HG03175 (cell line): ENCODE measurements around the gene INCENP.
"Not testable (repeated sequence)": the region's sequence is repeated elsewhere in the genome, so short reads cannot be mapped to it uniquely, and the experiment has no call there.

Source experiments
- ATAC-seq: cut with Tn5 transposase; IDR thresholded peaks from one replicate; pipeline ENCODE4 v1.9.1; 2021; ENCODE audit warnings: mild to moderate bottlenecking, moderate library complexity; ENCODE audit not compliant: unreplicated experiment

The INCENP gene

DNA sequence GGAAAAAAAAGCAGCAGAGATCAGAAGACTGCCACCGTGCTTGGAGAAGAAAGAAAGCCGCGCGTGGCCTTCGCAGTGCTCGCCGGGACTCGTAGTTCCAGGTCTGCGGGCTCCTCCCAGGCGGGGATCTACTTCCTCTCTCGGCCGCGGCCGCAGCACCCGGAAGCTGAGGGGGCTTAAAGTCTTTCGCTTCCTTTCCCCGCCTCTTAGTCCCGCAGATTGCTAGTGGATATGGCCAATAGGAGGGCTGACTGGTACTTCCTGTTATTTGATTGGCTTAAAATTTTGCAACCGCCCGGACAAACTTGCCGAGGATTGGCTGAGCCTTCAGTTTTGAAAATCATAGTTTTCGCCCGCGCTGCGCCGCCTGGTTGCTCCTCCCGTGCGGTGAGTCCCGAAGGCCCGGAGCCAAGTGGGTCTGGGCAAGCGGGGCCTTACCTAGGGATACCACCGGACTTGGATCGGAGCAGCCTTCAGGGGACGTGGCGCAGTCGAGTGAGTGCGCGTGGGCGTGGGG lies at the start of gene INCENP:
INCENP (plus strand) TSS at position 343 of the 517 bp plus-strand sequence. CDS start 4,151 bp downstream, outside the sequence.
- ATAC-seq, result peak; percentile 91

DNA sequence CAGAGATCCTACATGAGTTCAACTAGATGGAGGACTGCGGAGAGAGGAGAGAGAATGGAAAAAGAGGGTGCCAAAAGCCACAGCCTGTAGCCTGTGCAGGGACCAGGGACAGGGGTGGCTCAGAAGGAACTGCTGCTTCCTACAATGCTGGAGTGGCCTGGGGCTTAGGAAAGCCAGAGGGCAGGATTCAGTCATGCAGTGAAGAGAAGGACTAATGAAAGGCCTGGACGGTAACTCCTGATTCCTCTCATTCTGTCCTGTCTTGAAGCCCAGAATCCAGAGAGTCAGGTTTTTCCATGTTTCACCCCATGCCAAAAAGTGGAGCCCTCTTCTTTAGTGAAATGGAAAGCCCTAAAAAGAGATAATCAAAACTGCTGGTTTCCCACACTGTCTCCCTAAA lies 48.4 kb upstream of the INCENP start:
- ATAC-seq, result no peak

DNA sequence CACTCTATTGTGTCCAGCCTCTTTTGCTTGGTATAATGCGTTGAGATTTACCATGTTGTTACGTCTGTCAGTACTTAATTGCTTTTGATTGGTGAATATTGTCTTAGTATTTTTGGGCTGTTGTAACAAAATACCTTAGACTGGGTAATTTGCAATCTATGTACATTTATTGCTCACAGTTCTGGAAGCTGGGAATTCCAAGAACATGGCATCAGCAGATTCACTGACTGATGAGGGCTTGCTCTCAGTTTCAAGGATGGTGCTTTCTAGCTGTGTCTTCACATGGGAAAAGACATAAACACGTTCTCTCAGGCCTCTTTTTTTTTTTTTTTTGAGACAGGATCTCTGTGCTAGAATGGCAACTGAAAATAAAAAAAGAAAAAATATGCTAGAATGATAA lies 46.7 kb upstream of the INCENP start:
- no peak for ATAC-seq

DNA sequence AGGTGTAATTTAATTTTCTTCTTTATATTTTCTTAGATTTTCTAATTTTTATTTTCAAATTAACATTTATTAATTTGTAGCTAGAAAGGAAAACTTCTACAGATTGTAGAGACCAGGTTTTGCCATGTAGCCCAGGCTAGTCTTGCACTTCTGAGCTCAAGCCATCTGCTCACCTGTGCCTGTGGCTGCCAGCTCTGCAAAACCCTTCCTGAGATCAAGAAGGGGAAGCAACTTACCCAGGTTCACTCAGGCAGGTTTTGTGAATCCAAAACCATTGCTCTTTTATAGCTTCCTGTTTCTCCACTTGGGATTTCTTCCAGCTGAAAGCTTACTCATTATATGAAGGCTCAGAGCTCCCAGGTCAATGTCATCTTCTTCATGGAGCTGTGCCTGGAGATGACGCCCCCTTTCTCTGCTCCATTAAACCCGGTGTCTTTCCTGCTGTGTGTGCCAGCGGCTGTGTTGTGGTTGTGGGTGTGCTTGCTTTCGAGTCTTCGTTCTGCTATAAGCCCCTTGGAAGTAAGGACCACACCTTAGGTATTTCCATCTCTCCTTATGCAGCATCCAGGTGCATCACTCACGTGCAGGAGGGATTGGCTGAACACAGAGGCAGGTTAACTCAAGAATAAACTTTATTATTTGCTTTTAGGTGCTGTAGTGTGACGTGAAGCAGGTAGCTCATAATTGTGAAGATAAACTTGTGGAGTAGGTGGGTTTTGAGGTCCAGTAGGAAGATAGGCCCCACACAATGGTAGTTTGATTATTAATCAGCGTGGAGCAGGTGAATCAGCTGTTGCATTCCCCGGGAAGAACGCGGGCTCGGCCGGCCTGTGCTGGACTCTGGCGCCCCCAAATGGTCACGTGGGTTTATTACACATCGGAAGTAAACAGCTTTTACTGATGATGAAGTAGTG lies 42.2 kb upstream of the INCENP start:
- no peak for ATAC-seq

DNA sequence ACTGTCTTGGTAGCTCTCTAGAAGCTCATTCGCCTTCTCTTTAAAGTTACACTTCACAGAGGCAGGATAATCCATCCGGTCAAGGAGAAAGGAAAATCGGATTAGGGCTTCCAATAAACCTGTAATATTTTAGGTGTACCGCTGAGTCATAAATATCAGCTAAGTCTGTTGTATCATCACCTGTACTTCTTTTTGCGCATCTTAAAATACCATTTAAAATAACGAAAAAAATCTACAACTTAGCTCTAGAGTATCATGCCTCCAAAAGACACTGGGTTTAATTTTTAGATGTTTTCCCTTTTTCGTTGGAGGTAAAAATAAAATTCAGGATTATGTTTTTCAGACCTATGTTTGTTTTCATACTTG lies 41.5 kb upstream of the INCENP start:
- ATAC-seq, result no peak

DNA sequence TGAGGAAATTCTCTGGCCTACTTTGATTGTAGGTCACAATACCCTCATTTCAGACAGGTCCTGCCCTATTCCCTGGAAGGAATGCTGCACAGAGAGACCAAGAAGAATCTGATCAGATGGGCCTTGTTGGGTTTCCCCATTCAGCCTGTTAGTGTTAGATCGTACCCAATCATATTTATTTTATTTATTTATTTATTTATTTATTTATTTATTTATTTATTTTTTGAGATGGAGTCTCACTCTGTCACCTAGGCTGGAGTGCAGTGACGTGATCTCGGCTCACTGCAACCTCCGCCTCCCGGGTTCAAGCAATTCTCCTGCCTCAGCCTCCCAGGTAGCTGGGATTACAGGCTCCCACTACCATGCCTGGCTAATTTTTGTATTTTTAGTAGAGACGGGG lies 39.0 kb upstream of the INCENP start:
- not testable (repeated sequence) for ATAC-seq

DNA sequence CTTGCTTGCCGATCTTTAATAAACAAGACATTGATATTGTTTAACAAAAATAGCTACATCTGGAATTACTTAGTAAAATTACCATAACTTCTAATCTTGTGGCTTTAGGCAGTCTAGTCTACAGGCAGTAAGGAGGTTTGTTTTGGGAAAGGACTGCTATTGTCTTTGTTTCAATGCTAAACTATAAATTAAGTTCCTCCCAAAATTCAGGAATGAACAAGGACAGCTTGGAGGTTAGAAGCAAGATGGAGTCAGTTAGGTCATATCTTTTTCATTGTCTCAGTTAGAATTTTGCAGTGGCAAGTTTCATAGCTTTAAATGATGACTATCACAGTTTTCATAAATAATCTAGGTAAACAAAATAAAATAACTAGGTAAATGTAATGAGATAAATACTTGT lies 36.1 kb upstream of the INCENP start:
- no peak for ATAC-seq

DNA sequence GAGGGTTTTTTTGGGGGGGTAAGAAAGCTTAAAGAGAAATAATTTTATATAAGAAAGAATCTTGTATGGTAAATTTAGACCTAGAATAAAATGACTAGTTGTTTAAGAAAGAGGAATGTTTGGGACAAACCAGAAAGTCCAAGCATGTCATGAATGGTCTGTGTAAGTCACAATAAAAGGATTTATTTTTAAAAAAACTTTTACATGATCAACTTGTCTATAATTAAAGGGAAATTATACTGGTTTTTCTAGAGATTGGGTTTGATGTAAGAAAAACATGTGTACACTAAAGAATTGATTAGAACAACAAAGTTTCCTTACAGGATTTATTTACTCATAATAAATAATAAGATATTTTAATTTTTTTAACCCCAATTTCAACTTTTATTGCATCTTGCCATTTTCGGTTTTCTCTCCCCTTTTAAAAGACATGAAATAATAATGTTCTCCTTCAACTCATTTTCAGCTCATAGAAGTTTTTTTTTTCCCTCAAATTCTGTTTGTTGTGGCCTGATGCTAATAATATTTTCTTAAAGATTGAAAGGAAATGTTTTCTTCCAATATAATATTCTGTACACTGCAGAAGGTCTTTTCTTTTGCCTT lies 35.4 kb upstream of the INCENP start:
- ATAC-seq, result no peak

DNA sequence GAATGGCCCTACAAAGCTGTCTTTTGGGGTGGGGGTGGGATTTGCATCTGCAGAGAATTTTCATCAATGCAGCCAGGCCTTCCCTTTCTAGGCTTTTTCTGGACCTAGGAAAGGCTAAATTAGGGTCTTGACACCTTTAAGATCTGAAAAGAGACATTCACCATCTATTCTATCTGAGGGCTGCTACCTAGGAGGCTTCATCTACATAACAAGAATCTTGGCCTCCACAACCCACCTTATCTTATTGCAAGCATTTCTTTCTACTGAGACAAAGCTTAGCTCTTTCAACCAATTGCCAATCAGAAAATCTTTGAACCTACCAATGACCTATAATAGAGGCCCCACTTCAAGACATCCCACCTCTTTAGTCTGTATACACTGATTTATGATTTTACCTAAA lies 20.7 kb upstream of the INCENP start:
- ATAC-seq, result no peak

DNA sequence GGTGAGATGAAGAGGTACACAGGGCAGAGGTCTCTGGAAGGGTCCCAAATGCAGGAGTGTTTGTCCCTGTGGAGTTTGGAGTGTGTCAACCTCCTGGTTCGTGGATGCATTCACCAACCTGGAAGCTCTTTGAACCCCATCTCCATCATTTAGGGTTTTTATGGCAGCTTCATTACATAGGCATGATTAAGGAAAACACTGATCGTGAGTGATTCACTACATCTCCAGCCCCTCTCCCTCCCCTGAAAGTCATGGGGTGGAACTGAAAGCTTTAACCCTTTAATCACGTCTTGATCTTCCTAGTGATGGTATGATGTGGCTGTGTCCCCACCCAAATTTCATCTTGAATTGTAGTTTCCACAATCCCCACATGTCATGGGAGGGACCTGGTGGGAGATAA lies 19.8 kb upstream of the INCENP start:
- ATAC-seq, result no peak

DNA sequence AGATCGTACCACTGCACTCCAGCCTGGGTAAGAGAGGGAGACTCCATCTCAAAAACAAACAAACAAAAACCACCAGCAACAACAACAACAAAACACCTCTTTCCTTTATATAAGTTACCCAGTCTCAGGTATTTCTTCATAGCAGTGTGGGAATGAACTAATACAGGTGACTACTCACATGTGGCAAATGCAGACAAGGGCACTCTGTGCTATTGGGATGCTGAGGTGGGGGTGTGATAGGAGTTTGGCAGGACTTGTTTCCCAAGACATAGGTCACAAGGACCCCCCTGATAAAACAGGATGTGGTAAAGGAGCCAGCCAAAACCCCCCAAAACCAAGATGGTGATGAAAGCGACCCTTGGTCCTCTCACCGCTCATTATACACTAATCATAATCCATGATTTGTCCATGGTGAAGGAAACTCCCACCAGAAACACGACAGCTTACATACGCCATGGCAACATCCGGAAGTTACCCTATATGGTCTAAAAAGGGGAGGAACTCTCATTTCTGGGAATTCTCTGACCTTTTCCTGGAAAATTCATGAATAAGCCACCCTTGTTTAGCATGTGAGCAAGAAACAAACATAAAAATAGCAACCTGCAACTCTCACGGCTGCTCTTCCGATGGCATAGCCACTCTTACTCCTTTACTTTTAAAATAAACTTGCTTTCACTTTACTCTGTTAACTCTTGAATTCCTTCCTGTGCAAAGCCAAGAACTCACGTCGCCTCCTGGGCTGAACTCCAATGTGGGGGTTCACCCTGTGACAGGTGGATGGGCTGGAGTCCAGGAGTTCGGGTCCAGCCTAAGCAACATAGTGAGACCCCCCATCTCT lies 18.8 kb upstream of the INCENP start:
- ATAC-seq, result no peak

DNA sequence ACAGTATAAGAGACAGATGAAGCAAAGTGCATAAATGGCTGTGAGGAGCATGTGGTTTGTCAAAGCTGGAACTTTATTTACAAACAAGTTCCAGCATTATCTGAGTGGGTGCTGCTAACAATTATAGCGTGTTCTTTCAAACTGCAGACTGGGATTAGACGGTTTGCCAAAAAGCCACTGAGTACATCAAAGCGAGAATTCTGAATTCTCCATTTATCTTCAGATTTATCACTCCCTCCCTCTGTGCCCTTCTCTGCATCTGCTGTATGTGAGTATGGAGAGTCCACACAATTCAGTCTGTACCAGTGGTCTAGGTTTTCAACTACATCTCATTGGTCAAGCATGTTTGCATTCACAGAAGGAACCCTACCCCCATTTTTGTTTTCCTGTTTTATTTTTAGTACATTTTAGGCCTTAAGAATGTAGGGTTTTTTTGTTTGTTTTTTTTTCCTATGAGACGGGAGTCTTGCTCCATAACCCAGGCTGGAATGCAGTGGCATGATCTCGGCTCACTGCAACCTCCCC lies 18.1 kb upstream of the INCENP start:
- no peak for ATAC-seq

DNA sequence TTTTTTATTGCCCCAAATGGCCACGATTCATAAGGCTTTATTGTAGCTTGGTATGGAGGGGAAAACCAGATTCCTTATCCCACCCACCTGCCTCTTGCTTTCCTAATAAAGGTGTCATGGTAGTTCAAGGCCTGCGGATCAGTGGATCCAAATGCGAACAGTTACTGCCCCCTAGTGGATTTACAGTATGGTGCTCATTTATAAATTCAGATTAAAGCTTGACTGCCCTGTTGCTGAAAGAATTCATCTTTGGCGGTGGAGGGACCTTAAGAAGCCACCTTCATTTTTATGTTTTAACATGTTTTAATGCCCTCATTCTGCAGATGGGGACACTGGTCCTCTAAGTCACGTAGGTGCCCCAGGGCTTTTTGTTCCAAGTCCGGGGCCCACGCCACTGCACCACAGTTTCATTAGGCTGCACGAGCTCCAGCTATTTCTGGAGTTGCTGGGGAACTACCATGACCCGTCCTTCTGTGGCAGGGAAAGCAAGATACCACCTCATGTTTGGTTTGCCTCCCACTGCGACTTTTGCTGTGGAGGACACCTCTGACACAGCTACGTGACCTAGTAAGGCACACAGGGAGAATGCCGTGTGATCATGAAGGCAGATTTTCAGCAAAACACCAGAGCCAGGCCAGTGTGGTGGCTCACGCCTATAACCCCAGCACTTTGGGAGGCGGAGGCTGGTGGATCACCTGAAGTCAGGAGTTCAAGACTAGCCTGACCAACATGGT lies 15.6 kb upstream of the INCENP start:
- ATAC-seq, result no peak

DNA sequence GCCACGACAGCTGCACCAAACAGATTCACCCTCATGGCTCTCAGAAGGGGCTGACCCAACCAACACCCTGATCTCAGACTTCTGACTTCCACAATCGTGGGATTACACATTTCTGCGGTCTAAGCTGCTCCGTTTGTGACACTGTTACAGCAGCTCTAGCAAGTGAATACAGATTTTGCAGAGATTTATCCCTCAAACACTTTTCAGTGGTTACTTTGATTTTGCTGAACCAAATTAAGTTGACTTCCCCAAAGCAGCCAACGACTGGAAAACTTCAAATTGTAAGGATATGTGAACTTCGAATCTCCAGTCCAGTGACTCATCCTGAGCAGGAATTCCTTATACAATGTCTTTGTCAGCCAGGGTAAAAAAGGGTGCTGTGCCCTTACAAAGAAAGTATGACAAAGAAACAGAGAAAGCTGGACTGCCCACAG lies 14.8 kb upstream of the INCENP start:
- ATAC-seq, result no peak

DNA sequence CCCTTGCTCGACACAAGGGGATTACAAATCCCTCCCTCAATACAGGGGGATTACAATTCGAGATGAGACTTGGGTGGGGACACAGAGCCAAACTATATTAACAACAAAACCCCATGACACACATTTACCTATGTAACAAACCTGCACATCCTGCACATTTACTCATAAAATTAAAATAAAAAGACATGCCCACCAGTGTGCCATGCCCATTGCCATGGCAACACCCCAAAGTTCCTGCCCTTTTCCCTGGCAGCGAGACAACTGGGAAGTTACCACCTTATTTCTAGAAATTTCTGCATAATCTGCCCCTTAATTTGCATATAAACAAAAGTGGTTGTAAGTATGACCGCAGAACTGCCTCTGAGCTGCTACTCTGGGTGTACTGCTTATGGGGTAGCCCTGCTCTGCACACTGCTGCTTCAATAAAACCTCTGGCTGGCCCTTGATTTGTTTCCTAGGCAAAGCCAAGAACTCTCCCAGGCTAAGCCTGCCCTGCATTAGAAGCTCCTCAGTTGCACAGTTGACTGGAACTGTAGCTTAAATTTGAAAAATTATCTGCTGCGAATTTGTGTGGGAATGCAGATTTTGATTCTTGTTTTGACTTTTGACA lies 8.6 kb upstream of the INCENP start:
- no peak for ATAC-seq

DNA sequence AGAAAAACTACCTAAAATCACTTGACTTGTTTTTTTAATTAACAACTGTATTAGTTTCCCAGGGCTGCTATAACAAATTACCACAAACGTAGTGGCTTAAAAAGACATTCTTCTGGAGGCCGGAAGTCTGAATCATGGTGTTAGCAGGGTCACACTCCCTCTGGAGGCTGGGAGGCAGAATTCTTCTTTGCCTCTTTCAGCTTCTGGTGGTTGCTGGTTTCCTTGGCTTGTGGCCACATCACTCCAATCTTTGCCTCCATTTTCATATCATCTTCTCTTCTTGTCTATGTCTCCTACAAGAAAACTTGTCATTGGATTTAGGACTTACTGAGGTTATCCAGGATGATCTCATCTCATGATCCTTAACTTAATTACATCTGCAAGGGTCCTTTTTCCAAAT lies 7.4 kb upstream of the INCENP start:
- no peak for ATAC-seq

DNA sequence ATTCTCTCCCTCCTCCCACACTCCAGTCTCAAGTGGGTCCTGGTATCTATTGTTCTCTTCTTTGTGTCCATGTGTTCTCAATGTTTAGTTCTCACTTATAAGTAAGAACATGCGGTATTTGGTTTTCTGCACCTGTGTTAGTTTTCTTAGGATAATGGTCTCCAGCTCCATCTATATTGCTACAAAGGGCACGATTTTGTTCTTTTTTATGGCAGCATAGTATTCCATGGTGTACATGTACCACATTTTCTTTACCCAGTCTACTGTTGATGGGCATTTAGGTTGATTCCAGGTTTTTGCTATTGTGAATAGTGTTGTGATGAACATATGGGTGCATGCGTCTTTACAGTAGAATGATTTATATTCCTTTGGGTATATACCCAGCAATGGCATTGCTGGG lies 4.2 kb upstream of the INCENP start:
- ATAC-seq, result no peak

DNA sequence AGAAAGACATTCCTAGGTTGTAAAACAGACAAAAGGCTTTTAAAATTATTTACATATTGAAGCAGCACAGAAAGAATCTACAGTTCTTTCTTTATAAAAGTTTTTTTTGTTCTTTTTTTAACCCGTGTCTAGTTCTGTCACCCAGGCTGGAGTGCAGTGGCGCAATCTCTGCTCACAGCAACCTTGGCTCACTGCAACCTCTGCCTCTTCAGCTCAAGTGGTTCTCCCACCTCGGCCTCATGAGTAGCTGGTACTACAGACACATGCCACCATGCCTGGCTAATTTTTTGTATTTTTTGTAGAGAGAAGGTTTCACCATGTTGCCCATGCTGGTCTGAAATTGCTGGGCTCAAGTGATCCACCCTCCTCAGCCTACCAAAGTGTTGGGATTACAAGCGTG lies 3.8 kb upstream of the INCENP start:
- ATAC-seq, result no peak

DNA sequence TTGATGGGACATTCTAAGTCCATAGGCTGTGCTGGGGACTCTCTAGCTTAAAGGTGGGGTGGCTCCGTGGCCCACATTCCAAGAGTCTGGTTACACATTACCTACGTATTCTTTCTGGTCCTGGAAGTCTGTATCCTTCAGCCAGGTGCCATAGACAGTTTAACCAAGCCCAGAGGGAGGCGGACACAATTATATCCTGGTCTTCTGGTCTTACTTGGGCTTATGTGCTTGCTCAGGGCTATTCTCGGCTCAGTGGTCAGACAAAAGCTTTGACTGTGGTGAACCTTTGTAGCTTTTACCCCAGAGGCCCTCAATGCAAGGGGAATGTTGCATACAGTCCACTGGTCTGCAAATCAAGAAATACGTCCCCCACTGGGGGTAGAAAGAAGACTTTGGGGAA lies 3.4 kb upstream of the INCENP start:
- ATAC-seq, result no peak

DNA sequence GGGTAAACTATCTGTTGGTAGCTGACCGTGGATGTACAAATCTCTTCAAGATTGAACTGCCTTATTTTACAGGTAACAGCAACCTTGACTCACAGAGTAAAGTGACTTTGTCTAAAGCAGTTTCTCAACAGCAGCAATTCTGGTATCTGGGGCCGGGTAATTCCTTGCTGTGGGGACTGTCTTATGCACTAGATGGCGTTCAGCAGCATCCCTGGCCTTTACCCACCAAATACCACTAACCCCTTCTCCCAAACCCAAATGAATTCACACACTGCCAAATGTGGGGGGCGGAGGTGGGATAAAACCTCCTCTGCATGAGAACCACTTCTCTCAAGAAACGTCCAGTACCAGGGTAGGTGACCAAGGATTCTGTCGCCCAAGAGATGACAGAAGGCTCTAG lies 1.7 kb upstream of the INCENP start:
- no peak for ATAC-seq
